ENCODE data around the gene TPST1.

TPST1 gene

DNA sequence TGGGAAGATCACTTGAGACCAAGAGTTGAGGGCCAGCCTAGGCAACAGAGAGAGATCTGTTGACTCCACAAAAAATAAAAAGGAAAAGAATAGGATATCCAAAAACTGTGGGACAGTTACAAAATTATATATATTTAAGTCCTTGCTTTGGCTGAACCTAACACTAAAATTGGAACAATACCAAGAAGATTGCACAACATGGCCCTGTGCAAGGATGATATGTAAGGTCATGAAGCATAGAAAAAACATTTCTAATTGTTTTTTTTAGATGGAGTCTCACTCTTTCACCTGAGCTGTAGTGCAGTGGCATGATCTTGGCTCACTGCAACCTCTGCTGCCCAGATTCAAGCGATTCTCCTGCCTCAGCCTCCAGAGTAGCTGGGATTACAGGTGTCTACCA lies 139.0 kb downstream of the TPST1 start:
- Mint-ChIP-seq H3K27me3 (ENCODE audit: low read depth, poor library complexity) (peaks cover 4% of the 10 kb centered on the region), H3K4me1 (no peaks in the 10 kb centered on the region), H3K27ac (no peak overlapping the region), H3K4me3 (no peak overlapping the region), H3K36me3 (ENCODE audit: low read depth) (peaks cover 15% of the 10 kb centered on the region), H3K9me3 (peaks cover 42% of the 10 kb centered on the region)
- no peak for DNase-seq
- TF ChIP-seq, protein P1, sequence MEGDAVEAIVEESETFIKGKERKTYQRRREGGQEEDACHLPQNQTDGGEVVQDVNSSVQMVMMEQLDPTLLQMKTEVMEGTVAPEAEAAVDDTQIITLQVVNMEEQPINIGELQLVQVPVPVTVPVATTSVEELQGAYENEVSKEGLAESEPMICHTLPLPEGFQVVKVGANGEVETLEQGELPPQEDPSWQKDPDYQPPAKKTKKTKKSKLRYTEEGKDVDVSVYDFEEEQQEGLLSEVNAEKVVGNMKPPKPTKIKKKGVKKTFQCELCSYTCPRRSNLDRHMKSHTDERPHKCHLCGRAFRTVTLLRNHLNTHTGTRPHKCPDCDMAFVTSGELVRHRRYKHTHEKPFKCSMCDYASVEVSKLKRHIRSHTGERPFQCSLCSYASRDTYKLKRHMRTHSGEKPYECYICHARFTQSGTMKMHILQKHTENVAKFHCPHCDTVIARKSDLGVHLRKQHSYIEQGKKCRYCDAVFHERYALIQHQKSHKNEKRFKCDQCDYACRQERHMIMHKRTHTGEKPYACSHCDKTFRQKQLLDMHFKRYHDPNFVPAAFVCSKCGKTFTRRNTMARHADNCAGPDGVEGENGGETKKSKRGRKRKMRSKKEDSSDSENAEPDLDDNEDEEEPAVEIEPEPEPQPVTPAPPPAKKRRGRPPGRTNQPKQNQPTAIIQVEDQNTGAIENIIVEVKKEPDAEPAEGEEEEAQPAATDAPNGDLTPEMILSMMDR (IDR thresholded peaks at IDR 0.05), result no peak

DNA sequence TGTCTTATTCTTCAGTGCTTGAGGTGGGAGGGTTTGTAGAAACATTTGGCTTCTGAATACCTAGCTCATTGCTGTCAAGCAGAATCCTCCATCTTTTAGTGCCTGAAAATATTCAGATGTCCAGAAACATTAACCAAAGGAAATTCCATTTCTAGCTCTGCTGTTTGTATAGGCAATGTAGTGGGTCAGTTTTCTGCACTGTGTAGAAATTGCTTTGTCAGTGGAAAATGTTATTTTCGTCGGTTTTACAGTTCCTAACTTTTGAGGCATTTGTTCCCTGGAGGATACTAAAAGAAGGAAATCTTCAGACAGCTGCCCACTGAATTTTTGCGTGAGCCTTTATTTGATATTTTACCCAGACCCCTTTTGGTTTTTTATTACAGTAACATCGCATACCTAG lies 143.4 kb downstream of the TPST1 start:
- Mint-ChIP-seq H3K4me1 (no peaks in the 10 kb centered on the region), H3K9me3 (peaks cover 17% of the 10 kb centered on the region), H3K27me3 (ENCODE audit: low read depth, poor library complexity) (peaks cover 7% of the 10 kb centered on the region), H3K4me3 (no peak overlapping the region), H3K36me3 (ENCODE audit: low read depth) (peaks cover 11% of the 10 kb centered on the region), H3K27ac (no peak overlapping the region)
- DNase-seq, result no peak
- TF ChIP-seq, protein P1 (IDR thresholded peaks at IDR 0.05), result no peak

DNA sequence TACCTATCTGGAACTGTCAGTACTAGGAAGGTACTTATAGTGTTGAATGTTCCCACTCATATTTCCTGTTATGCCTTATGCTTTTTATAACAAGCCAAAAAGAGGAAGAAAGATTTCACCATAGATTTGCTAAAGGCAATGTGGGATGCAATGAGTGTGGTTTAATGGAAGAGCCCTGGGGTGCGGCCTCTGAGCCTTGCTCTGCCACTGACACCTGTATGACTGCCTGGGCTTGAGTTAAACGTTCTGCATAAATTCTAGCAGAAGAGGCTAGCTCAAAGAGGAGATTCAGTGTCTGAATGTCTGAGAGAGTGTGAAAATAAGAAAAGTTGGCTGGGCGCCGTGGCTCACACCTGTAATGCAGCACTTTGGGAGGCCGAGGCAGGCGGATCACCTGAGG lies 143.8 kb downstream of the TPST1 start:
- Mint-ChIP-seq H3K4me3 (no peak overlapping the region), H3K9me3 (peaks cover 17% of the 10 kb centered on the region), H3K4me1 (no peaks in the 10 kb centered on the region), H3K27ac (no peak overlapping the region), H3K27me3 (ENCODE audit: low read depth, poor library complexity) (peaks cover 7% of the 10 kb centered on the region), H3K36me3 (ENCODE audit: low read depth) (peaks cover 8% of the 10 kb centered on the region)
- TF ChIP-seq, protein P1 (IDR thresholded peaks at IDR 0.05), result no peak
- no peak for DNase-seq

DNA sequence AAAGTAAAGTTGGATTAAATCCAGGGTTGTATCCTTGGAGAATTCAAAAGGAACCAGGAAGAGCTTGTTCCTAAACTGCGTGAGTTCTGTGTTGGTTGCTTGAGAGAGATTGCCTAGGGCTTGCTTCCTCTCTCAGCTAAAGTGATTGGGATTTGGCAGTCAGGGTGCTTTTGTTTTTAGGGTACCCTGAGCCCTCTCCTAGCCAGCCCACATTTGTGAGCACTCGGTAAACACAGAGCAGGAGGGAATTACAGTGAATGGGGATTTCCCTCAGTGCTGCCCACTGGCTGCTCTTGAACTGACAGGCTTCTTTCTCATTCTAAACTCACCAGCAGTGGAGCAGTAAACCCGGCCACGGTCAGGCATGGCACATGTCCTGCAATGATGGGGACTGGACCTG lies 146.9 kb downstream of the TPST1 start:
- no peaks in the 10 kb centered on the region for H3K4me1 Mint-ChIP-seq
- DNase-seq, result no peak

DNA sequence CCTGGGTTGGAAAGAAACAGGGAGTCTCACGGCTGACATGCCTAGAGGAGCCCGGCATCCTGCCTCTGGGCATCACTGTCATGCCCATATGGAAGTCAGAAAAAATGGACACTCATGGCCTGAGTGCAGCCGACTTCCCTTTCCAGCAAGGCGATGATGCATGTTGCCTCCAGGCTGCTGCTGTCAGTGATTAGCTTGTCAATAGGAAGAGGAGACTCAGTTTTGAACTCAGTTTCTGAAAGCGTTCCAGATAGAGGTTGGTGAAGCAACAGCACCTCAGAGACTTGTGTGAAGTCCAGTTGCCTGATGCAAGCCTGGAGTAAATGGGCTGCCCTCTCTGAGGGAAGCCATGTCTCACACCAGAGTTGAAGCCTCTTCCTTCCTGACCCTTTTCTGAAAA lies 148.4 kb downstream of the TPST1 start:
- TF ChIP-seq, protein P1 (IDR thresholded peaks at IDR 0.05), result no peak
- Mint-ChIP-seq H3K9me3 (no peaks in the 10 kb centered on the region), H3K27ac (peak overlapping the region; percentile 13), H3K4me1 (no peaks in the 10 kb centered on the region), H3K27me3 (ENCODE audit: low read depth, poor library complexity) (peaks cover 7% of the 10 kb centered on the region), H3K36me3 (ENCODE audit: low read depth) (no peaks in the 10 kb centered on the region), H3K4me3 (no peak overlapping the region)
- no peak for DNase-seq

More for the DNA sequence above, 146.9 kb downstream of the TPST1 start:
- peaks cover 7% of the 10 kb centered on the region for H3K27me3 Mint-ChIP-seq (ENCODE audit: low read depth, poor library complexity)
- H3K27ac Mint-ChIP-seq, result no peak overlapping the region
- H3K36me3 Mint-ChIP-seq (ENCODE audit: low read depth), result no peaks in the 10 kb centered on the region
- no peak overlapping the region for H3K4me3 Mint-ChIP-seq
- H3K9me3 Mint-ChIP-seq, result peaks cover 12% of the 10 kb centered on the region
- TF ChIP-seq, protein P1 (IDR thresholded peaks at IDR 0.05), result no peak

DNA sequence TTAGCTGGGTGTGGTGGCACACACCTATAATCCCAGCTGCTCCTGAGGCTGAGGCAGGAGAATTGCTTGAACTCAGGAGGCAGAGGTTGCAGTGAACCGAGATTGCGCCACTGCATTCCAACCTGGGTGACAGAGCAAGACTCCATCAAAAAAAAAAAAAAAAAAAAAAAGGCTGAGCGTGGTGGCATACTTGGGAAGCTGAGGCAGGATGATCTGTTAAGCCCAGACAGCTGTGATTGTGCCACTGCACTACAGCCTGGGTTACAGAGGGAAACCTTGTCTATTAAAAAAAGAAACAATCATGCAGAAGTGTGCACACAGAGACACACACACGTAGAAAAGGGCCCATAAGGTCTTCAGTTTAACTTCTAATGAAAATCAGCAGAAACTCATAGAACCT lies 150.6 kb downstream of the TPST1 start:
- no peaks in the 10 kb centered on the region for H3K9me3 Mint-ChIP-seq
- peaks cover 7% of the 10 kb centered on the region for H3K27me3 Mint-ChIP-seq (ENCODE audit: low read depth, poor library complexity)
- no peak overlapping the region for H3K4me3 Mint-ChIP-seq
- no peak overlapping the region for H3K27ac Mint-ChIP-seq
- no peak for DNase-seq
- H3K36me3 Mint-ChIP-seq (ENCODE audit: low read depth), result no peaks in the 10 kb centered on the region
- H3K4me1 Mint-ChIP-seq, result no peaks in the 10 kb centered on the region
- TF ChIP-seq, protein P1 (IDR thresholded peaks at IDR 0.05), result no peak

Data from nephron progenitor cell (in vitro differentiated cells).